Panc1 (cell line): ENCODE data around the gene STK11IP. TPM values are rescaled to one million over a fixed set of nuclear protein-coding genes. Genes with fewer than 3 reads are reported as not detected.

Experiments
- ATAC-seq: fragments of 200-7000 bp; cut with Tn5 transposase; 2 replicates; pipeline ENCODE4 v1.9.1; 2020; ENCODE audit warnings: mild to moderate bottlenecking, moderate library complexity
- BruUV-seq: library from RNA; stranded (reverse); fragments of 400-500 nt; replicated peaks from 2 replicates; lab custom pipeline; 2021; lab: Mats Ljungman, UMichigan
- CTCF ChIA-PET: fragments of 300-600 bp; sonication (Branson Sonifier 250); formaldehyde crosslinking; loops from one replicate; lab custom pipeline; 2022; ENCODE audit warnings: antibody characterized with exemption; lab: Charles Lee
- POLR2A ChIA-PET: fragments of 300-600 bp; sonication (Branson Sonifier 250); formaldehyde crosslinking; loops from one replicate; lab custom pipeline; 2022; ENCODE audit warnings: antibody characterized with exemption; lab: Charles Lee
- DNase-seq: peaks from one replicate; pipeline ENCODE4 v3.0.0-alpha.2; 2010; ENCODE audit warnings: low read depth, low spot score
- H3K27ac ChIP-seq: 2 replicates; pipeline ENCODE4 v1.5.1; 2011; ENCODE audit warnings: mild to moderate bottlenecking, low read length, inconsistent platforms
- H3K27me3 ChIP-seq: fragments of 200-500 bp; sonication (Bioruptor generic); 2 replicates; pipeline ENCODE4 v1.6.0; 2014; ENCODE audit warnings: low read length, inconsistent platforms; ENCODE audit not compliant: control insufficient read depth, insufficient read depth
- H3K36me3 ChIP-seq: fragments of 200-500 bp; sonication (Bioruptor generic); 2 replicates; pipeline ENCODE4 v1.5.1; 2014; ENCODE audit warnings: inconsistent platforms, mild to moderate bottlenecking, low read length, moderate library complexity; ENCODE audit not compliant: control insufficient read depth, insufficient read depth
- H3K4me1 ChIP-seq: 2 replicates; pipeline ENCODE4 v1.5.1; 2011; ENCODE audit warnings: inconsistent platforms, mild to moderate bottlenecking, low read length, moderate library complexity; ENCODE audit not compliant: control insufficient read depth, insufficient read depth
- H3K4me3 ChIP-seq, 2 experiments: 2 replicates each; pipeline ENCODE4 v1.5.1; 2011 to 2012; ENCODE audit warnings: low read depth in 2 of 2, low read length in 2 of 2, mild to moderate bottlenecking in 2 of 2, inconsistent platforms in 1 of 2, moderate library complexity in 1 of 2
- H3K9me3 ChIP-seq: fragments of 200-500 bp; sonication (Bioruptor generic); 2 replicates; pipeline ENCODE4 v1.5.1; 2014; ENCODE audit warnings: low read depth, mild to moderate bottlenecking, inconsistent platforms, low read length, moderate library complexity; ENCODE audit not compliant: control insufficient read depth, insufficient read depth
- CTCF ChIP-seq: fragments of 450-650 bp; IDR thresholded peaks from 2 replicates; pipeline ENCODE4 v1.5.1; 2017; ENCODE audit warnings: mild to moderate bottlenecking
- POLR2AphosphoS5 ChIP-seq: IDR thresholded peaks from 2 replicates; pipeline ENCODE4 v1.6.1; 2012; ENCODE audit warnings: mild to moderate bottlenecking, low read depth, low read length, moderate library complexity
- SIN3A ChIP-seq: IDR thresholded peaks from 2 replicates; pipeline ENCODE4 v1.6.1; 2012; ENCODE audit warnings: low read depth, mild to moderate bottlenecking, low read length, moderate library complexity, borderline replicate concordance; ENCODE audit not compliant: insufficient read depth
- TCF7L2 ChIP-seq: IDR thresholded peaks from 2 replicates; pipeline ENCODE4 v1.6.1; 2011; ENCODE audit warnings: mild to moderate bottlenecking, low read depth, low read length, inconsistent platforms
- in situ Hi-C: cut with HindIII; loops from 2 replicates; pipeline ENCODE4 v1.10.0; 2016; ENCODE audit warnings: low sequenced_read_pairs, low pct_unique_long_range_greater_than_20kb
- intact Hi-C: fragments of 100-400 bp; cut with micrococcal nuclease; formaldehyde crosslinking; loops from one replicate; pipeline ENCODE4 v1.10.0; 2022; ENCODE audit not compliant: unreplicated experiment
- total RNA-seq: library from RNA; stranded (reverse); gene quantifications from one replicate; pipeline ENCODE4 v1.2.1, GENCODE V29; 2021; ENCODE audit not compliant: unreplicated experiment
- TF ChIP-seq, protein P1 (sequence below), 2 experiments: IDR thresholded peaks; 2 replicates each; pipeline ENCODE4 v1.6.1; 2011 to 2012; ENCODE audit warnings: low read depth in 2 of 2, control low read depth in 1 of 2, low read length in 1 of 2, mild to moderate bottlenecking in 1 of 2, moderate library complexity in 1 of 2; ENCODE audit not compliant: insufficient read depth in 1 of 2

STK11IP gene
- total RNA-seq, 1 experiment from 2014 or later, result 48.2 TPM

DNA sequence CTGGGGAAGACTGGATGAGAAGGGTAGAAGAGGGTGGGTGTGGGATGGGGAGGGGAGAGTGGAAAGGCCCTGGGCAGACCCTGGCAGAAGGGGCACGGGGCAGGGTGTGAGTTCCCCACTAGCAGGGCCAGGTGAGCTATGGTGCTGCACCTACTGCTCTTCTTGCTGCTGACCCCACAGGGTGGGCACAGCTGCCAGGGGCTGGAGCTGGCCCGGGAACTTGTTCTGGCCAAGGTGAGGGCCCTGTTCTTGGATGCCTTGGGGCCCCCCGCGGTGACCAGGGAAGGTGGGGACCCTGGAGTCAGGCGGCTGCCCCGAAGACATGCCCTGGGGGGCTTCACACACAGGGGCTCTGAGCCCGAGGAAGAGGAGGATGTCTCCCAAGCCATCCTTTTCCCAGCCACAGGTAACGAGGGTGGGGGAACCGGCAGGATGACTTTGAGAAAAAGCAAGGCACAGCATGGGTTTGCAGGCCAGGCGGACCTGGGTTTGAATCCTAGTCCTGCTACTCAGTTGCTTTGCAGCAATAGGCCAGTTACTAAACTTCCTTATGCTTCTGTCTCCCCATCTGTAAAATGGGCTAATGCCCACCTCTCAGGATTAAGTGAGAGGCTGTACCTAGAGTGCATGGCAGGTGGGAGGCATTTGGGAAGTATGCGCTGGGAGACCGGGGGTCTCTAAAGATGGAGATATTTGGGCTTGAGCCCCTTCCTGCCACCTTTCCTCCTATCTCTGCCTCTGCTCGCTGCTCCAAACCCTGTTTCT is 25.2 kb upstream of the STK11IP start, which contains the start of gene INHA:
TSS of gene INHA (plus strand) at position 74 of the 765 bp plus-strand sequence. CDS start at position 139, 65 bp downstream.
- BruUV-seq, result no TSS peak
- intact Hi-C loops, result no loop called here
- TF ChIP-seq TCF7L2, result no peak
- no peak for TF ChIP-seq POLR2AphosphoS5
- TF ChIP-seq SIN3A, result no peak
- TF ChIP-seq CTCF, result no peak
- TF ChIP-seq, protein P1, sequence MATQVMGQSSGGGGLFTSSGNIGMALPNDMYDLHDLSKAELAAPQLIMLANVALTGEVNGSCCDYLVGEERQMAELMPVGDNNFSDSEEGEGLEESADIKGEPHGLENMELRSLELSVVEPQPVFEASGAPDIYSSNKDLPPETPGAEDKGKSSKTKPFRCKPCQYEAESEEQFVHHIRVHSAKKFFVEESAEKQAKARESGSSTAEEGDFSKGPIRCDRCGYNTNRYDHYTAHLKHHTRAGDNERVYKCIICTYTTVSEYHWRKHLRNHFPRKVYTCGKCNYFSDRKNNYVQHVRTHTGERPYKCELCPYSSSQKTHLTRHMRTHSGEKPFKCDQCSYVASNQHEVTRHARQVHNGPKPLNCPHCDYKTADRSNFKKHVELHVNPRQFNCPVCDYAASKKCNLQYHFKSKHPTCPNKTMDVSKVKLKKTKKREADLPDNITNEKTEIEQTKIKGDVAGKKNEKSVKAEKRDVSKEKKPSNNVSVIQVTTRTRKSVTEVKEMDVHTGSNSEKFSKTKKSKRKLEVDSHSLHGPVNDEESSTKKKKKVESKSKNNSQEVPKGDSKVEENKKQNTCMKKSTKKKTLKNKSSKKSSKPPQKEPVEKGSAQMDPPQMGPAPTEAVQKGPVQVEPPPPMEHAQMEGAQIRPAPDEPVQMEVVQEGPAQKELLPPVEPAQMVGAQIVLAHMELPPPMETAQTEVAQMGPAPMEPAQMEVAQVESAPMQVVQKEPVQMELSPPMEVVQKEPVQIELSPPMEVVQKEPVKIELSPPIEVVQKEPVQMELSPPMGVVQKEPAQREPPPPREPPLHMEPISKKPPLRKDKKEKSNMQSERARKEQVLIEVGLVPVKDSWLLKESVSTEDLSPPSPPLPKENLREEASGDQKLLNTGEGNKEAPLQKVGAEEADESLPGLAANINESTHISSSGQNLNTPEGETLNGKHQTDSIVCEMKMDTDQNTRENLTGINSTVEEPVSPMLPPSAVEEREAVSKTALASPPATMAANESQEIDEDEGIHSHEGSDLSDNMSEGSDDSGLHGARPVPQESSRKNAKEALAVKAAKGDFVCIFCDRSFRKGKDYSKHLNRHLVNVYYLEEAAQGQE (IDR thresholded peaks at IDR 0.05; ENCODE audit: insufficient read depth in 1 of 2, low read depth in 2 of 2, low read length in 1 of 2), result no peak
- peak within 1 kb of the TSS; percentile 38 to 49 for H3K4me3 ChIP-seq
- in situ Hi-C loops, result no loop called here
- ATAC-seq (no peak), DNase-seq (no peak)
- H3K4me1 ChIP-seq, result peaks cover 18% of the 10 kb centered on the region
- no peaks in the 10 kb centered on the region for H3K9me3 ChIP-seq
- ChIA-PET POLR2A (interaction anchor here (1.4 kb wide), 1 partner anchor 25 kb away, joined by 3 read pairs; no protein-coding TSS in a partner anchor), CTCF (interaction anchor here (0.8 kb wide), 1 partner anchor 12 kb away, joined by 3 read pairs; no protein-coding TSS in a partner anchor)
- no peaks in the 10 kb centered on the region for H3K27me3 ChIP-seq
- H3K27ac ChIP-seq, result peak within 1 kb of the TSS; percentile 59; the same call in 1 of the 2 replicates
- H3K36me3 ChIP-seq, result no peaks in the 10 kb centered on the region

DNA sequence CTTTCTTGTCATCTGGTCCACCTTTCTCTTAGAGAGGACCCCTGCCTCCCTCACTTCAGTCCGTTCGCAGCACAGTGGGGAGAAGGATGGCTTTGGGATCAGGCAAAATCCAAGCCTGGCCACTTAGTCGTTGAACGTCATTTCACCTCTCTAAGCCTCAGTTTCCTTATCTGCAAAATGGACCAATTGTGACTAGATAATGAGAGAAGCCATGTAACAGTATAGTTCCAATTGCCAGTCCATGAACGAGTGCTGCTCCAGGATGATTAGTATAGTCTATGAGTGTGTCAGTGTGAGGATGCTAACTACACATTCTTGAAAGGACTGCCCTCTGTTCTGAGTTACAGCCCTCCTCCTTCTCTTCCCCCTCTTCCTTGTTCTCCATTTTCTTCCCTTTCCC is 24.5 kb upstream of the STK11IP start:
- Histone ChIP-seq H3K27ac (no peak overlapping the region), H3K4me1 (peaks cover 18% of the 10 kb centered on the region), H3K9me3 (no peaks in the 10 kb centered on the region), H3K27me3 (no peaks in the 10 kb centered on the region), H3K36me3 (no peaks in the 10 kb centered on the region), H3K4me3 (no peak overlapping the region)
- POLR2A ChIA-PET, result no interaction called here
- no peak for DNase-seq
- CTCF ChIA-PET, result no interaction called here
- BruUV-seq, result no TSS peak
- TF ChIP-seq, protein P1 (IDR thresholded peaks at IDR 0.05; ENCODE audit: insufficient read depth in 1 of 2, low read depth in 2 of 2, low read length in 1 of 2), result no peak
- intact Hi-C loops (no loop called here), in situ Hi-C loops (no loop called here)
- ATAC-seq, result no peak
